H9 (cell line): ENCODE data around the gene TOR1A. TPM values are rescaled to one million over a fixed set of nuclear protein-coding genes. Genes with fewer than 3 reads are reported as not detected.

Source experiments
- DNase-seq: peaks from one replicate; pipeline ENCODE4 v3.0.0-alpha.2; 2017
- H2AFZ ChIP-seq: one replicate; pipeline ENCODE4 v1.6.1; 2013; ENCODE audit warnings: mild to moderate bottlenecking, low read length, control low read depth, moderate library complexity
- H2AK5ac ChIP-seq: 2 replicates; pipeline ENCODE4 v1.6.1; 2013; ENCODE audit warnings: low read length, control low read depth, mixed read lengths; ENCODE audit not compliant: insufficient read length
- H2BK120ac ChIP-seq: one replicate; pipeline ENCODE4 v1.6.1; 2013; ENCODE audit warnings: low read depth, mild to moderate bottlenecking, low read length, control low read depth, inconsistent platforms; ENCODE audit not compliant: poor library complexity, severe bottlenecking
- H2BK12ac ChIP-seq: 2 replicates; pipeline ENCODE4 v1.6.1; 2013; ENCODE audit warnings: low read length, control low read depth, mixed read lengths, low read depth; ENCODE audit not compliant: insufficient read length
- H2BK15ac ChIP-seq: 2 replicates; pipeline ENCODE4 v1.6.1; 2013; ENCODE audit warnings: low read depth, low read length, control low read depth
- H2BK20ac ChIP-seq: one replicate; pipeline ENCODE4 v1.6.1; 2013; ENCODE audit warnings: low read depth, mild to moderate bottlenecking, low read length, control low read depth, inconsistent platforms; ENCODE audit not compliant: poor library complexity, severe bottlenecking
- H2BK5ac ChIP-seq: 2 replicates; pipeline ENCODE4 v1.6.1; 2013; ENCODE audit warnings: low read length, control low read depth, mixed read lengths; ENCODE audit not compliant: insufficient read length
- H3K14ac ChIP-seq: 2 replicates; pipeline ENCODE4 v1.6.1; 2013; ENCODE audit warnings: low read length, control low read depth; ENCODE audit not compliant: insufficient read depth
- H3K18ac ChIP-seq: 2 replicates; pipeline ENCODE4 v1.6.1; 2013; ENCODE audit warnings: low read depth, mild to moderate bottlenecking, mixed read lengths, low read length, control low read depth; ENCODE audit not compliant: insufficient read length
- H3K23ac ChIP-seq: 2 replicates; pipeline ENCODE4 v1.6.1; 2013; ENCODE audit warnings: low read length, control low read depth, mixed read lengths, low read depth; ENCODE audit not compliant: insufficient read length
- H3K23me2 ChIP-seq: 2 replicates; pipeline ENCODE4 v1.6.1; 2013; ENCODE audit warnings: low read depth, mild to moderate bottlenecking, mixed read lengths, low read length, control low read depth; ENCODE audit not compliant: insufficient read length, poor library complexity, severe bottlenecking
- H3K27ac ChIP-seq: 2 replicates; pipeline ENCODE4 v1.5.1; 2013; ENCODE audit warnings: low read length, control low read depth, mixed read lengths, low read depth; ENCODE audit not compliant: insufficient read length
- H3K27me3 ChIP-seq: 2 replicates; pipeline ENCODE4 v1.6.1; 2013; ENCODE audit warnings: low read length, control low read depth, inconsistent platforms; ENCODE audit not compliant: insufficient read depth
- H3K4ac ChIP-seq: 2 replicates; pipeline ENCODE4 v1.6.1; 2013; ENCODE audit warnings: low read depth, mild to moderate bottlenecking, control low read depth, inconsistent platforms, low read length, moderate library complexity
- H3K4me1 ChIP-seq: 2 replicates; pipeline ENCODE4 v1.6.1; 2013; ENCODE audit warnings: low read length, control low read depth, inconsistent platforms; ENCODE audit not compliant: insufficient read depth
- H3K4me2 ChIP-seq: 2 replicates; pipeline ENCODE4 v1.6.1; 2013; ENCODE audit warnings: low read length, control low read depth, mixed read lengths; ENCODE audit not compliant: insufficient read length, insufficient read depth
- H3K56ac ChIP-seq: 2 replicates; pipeline ENCODE4 v1.6.1; 2013; ENCODE audit warnings: low read depth, mild to moderate bottlenecking, mixed read lengths, low read length, control low read depth; ENCODE audit not compliant: insufficient read length
- H3K79me1 ChIP-seq: 2 replicates; pipeline ENCODE4 v1.6.1; 2013; ENCODE audit warnings: low read depth, mild to moderate bottlenecking, moderate library complexity, low read length, control low read depth, inconsistent platforms; ENCODE audit not compliant: insufficient read depth, poor library complexity, severe bottlenecking
- H3K79me2 ChIP-seq: 2 replicates; pipeline ENCODE4 v1.6.1; 2013; ENCODE audit warnings: low read length, control low read depth, inconsistent platforms; ENCODE audit not compliant: insufficient read depth
- H3K9ac ChIP-seq: 2 replicates; pipeline ENCODE4 v1.6.1; 2013; ENCODE audit warnings: low read length, control low read depth, mixed read lengths; ENCODE audit not compliant: insufficient read length; ENCODE audit errors: extremely low read depth
- H3K9me3 ChIP-seq: one replicate; pipeline ENCODE4 v1.6.1; 2013; ENCODE audit warnings: low read depth, low read length, inconsistent platforms; ENCODE audit not compliant: control insufficient read depth
- H3T11ph ChIP-seq: one replicate; pipeline ENCODE4 v1.6.1; 2013; ENCODE audit warnings: mild to moderate bottlenecking, low read length, control low read depth, inconsistent platforms
- H4K20me1 ChIP-seq: one replicate; pipeline ENCODE4 v1.6.1; 2013; ENCODE audit not compliant: control insufficient read depth, insufficient read length, insufficient read depth
- H4K5ac ChIP-seq: 2 replicates; pipeline ENCODE4 v1.6.1; 2013; ENCODE audit warnings: low read depth, mild to moderate bottlenecking, mixed read lengths, low read length, control low read depth; ENCODE audit not compliant: insufficient read length
- H4K8ac ChIP-seq: replicated peaks from 2 replicates; pipeline ENCODE4 v1.6.1; 2013; ENCODE audit warnings: low read length, control low read depth, mixed read lengths, low read depth; ENCODE audit not compliant: insufficient read length
- H4K91ac ChIP-seq: 2 replicates; pipeline ENCODE4 v1.6.1; 2013; ENCODE audit warnings: low read depth, mild to moderate bottlenecking, moderate library complexity, mixed read lengths, low read length, control low read depth; ENCODE audit not compliant: insufficient read length
- H3K27ac Mint-ChIP-seq, 3 experiments: 2 replicates in 2 of 3; 3 replicates in 1 of 3; pipeline ENCODE4 v1.8.0; 2020 to 2021; ENCODE audit warnings: mixed read lengths in 3 of 3, mild to moderate bottlenecking in 1 of 3, moderate library complexity in 1 of 3
- H3K27me3 Mint-ChIP-seq: 2 replicates; pipeline ENCODE4 v1.8.0; 2021; ENCODE audit warnings: low read depth, mild to moderate bottlenecking, moderate library complexity, mixed read lengths
- H3K36me3 Mint-ChIP-seq, 3 experiments: 2 replicates in 2 of 3; 3 replicates in 1 of 3; pipeline ENCODE4 v1.8.0; 2020 to 2021; ENCODE audit warnings: low read depth in 3 of 3, mixed read lengths in 3 of 3; ENCODE audit not compliant: insufficient read depth in 1 of 3
- H3K4me1 Mint-ChIP-seq, 2 experiments: 2 replicates each; pipeline ENCODE4 v1.8.0; 2020; ENCODE audit warnings: mixed read lengths in 2 of 2
- H3K4me3 Mint-ChIP-seq, 2 experiments: 2 replicates in 1 of 2; 3 replicates in 1 of 2; pipeline ENCODE4 v1.8.0; 2020 to 2021; ENCODE audit warnings: mild to moderate bottlenecking in 2 of 2, mixed read lengths in 2 of 2, moderate library complexity in 1 of 2
- H3K9me3 Mint-ChIP-seq, 2 experiments: 2 replicates in 1 of 2; 3 replicates in 1 of 2; pipeline ENCODE4 v1.8.0; 2020; ENCODE audit warnings: mild to moderate bottlenecking in 2 of 2, mixed read lengths in 2 of 2, moderate library complexity in 1 of 2
- CTCF ChIP-seq: fragments of 200-600 bp; sonication (generic); conservative IDR thresholded peaks from 3 replicates; pipeline ENCODE4 v1.8.0; 2021; ENCODE audit warnings: antibody characterized with exemption, mild to moderate bottlenecking
- WGBS: extraction: QIAGEN DNeasy Blood & Tissue Kit; methylation state at CpG from one replicate; pipeline ENCODE4 v1.1.7; 2013; ENCODE audit warnings: missing lambda C conversion rate, low lambda C conversion rate, mixed read lengths; ENCODE audit not compliant: insufficient read length; ENCODE audit errors: extremely low coverage; 5-methylcytosine and 5-hydroxymethylcytosine counted together
- total RNA-seq: library from RNA; stranded (reverse); gene quantifications from 2 replicates; pipeline ENCODE4 v1.2.1, GENCODE V29; 2021

Gene TOR1A
- total RNA-seq, 1 experiment from 2014 or later: 60.1 TPM

- H3K27ac Mint-ChIP-seq: no peak overlapping the region; a peak in 1 of 7 replicates
- H3K79me2 ChIP-seq: no peaks in the 10 kb centered on the region
Measured at GRCh38 chr9:129845373-129845772, 21.4 kb upstream of the TOR1A start.

More at GRCh38 chr9:129845373-129845772, 21.4 kb upstream of the TOR1A start:
- no peak overlapping the region for H4K8ac ChIP-seq
- H3K27me3 Mint-ChIP-seq: no peaks in the 10 kb centered on the region
- H3K23ac ChIP-seq: no peak overlapping the region
- no peaks in the 10 kb centered on the region for H3K23me2 ChIP-seq
- H2BK15ac ChIP-seq: no peak overlapping the region
- no peak overlapping the region for H2BK20ac ChIP-seq
- no peaks in the 10 kb centered on the region for H4K20me1 ChIP-seq
- H3K4me1 ChIP-seq: no peaks in the 10 kb centered on the region; the same call in 1 of the 2 replicates
- H3K56ac ChIP-seq: no peak overlapping the region
- H2BK12ac ChIP-seq: no peak overlapping the region
- H3K4me2 ChIP-seq: no peak overlapping the region
- WGBS: no CpG with 5 or more reads among the region's 2 CpGs
- no peak overlapping the region for H3K14ac ChIP-seq
- no peak overlapping the region for H4K5ac ChIP-seq
- peaks cover 9 to 11% of the 10 kb centered on the region in 2 experiments for H3K4me1 Mint-ChIP-seq
- no peaks in the 10 kb centered on the region for H3K27me3 ChIP-seq
- no peak overlapping the region for H2BK120ac ChIP-seq
- no peak overlapping the region for H3T11ph ChIP-seq
- H3K27ac ChIP-seq: no peak overlapping the region
- no peak overlapping the region for H3K9ac ChIP-seq
- H2BK5ac ChIP-seq: no peak overlapping the region
- no peaks in the 10 kb centered on the region for H3K9me3 Mint-ChIP-seq
- no peak overlapping the region for H2AK5ac ChIP-seq
- H4K91ac ChIP-seq: no peak overlapping the region
- peaks cover 0 to 4% (median 3%) of the 10 kb centered on the region in 3 experiments; a peak in 2 of 7 replicates for H3K36me3 Mint-ChIP-seq
- H3K4ac ChIP-seq: no peak overlapping the region
- no peaks in the 10 kb centered on the region for H3K79me1 ChIP-seq
- DNase-seq: no peak
- no peak for TF ChIP-seq CTCF
- H3K9me3 ChIP-seq: no peaks in the 10 kb centered on the region
- no peak overlapping the region for H3K4me3 Mint-ChIP-seq
- H3K18ac ChIP-seq: no peak overlapping the region
- no peak overlapping the region for H2AFZ ChIP-seq
